ENCODE results near the gene GRID1.

The GRID1 gene

DNA sequence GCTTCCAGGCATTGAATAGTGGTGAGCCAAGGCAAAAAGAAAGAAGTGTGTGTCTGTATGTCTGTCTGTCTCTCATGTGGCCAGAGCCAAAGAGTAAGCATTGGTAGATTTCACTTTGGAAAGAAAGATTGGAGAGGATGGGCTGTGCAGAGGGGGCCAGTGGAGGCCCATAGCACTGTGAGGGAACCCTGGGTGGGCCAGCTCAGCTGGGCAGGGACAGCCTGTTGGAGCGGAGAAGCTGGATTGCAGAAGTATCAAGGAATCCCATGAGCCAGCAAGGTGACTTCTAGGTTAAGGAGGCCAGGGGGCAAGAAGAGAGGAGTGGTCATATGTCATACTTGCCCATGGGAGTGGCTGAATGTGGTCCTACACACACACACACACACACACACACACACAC lies 1.5 kb upstream of the GRID1 start:
- DNase-seq, result no peak

DNA sequence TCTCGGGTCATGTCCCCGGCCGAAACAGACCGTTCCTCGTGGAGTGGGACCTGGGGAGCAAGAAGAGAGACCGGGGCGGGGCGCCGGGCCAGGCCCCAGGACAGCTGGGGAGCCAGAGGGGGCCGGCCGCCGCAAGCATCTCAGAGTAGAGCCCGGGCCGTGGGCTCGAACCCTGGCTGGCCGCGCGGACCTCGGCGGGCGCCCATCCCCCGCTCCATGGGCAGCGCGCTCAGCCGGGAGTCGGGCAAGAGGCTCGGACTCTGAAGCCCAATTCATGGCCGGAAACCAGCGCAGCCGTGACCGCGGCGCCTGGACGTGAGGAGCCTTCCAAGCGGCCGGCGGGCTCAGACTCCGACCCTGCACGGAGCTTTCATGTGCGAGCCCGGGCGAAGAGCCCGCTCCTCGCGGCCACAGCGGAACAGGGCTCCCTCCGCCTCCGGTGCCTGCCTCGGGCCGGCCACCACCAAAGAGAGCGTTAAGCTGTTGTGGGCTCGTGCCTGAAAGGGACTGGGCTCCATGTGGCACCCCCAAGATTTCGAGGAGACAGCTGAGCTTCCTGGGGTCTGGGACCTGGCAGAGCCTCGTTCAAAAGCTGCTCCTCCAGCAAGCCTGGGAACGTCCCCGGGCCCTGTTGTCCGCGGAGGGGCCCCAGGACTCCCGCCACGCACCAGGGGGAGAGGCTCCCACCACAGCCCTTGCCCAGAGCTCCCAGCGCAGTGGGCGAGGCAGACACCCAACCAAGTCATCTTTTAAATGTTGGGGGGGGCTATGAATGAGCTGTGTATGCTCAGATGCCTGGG lies 757 bp upstream of the GRID1 start:
- peak; percentile 26 for DNase-seq

DNA sequence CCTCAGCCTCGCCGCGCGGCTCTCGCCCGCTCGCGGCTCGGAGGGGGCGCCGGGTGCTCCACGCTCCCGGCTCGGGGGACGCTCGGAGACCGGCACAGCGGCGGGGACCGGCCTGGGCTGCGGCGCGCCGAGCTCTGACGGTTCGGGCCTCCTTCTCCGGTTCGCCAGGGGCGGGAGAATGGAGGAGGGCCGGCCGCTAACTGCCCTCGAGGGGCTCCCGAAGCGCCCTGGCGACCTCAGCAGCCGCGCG lies 232 bp upstream of the GRID1 start:
- DNase-seq, result no peak

DNA sequence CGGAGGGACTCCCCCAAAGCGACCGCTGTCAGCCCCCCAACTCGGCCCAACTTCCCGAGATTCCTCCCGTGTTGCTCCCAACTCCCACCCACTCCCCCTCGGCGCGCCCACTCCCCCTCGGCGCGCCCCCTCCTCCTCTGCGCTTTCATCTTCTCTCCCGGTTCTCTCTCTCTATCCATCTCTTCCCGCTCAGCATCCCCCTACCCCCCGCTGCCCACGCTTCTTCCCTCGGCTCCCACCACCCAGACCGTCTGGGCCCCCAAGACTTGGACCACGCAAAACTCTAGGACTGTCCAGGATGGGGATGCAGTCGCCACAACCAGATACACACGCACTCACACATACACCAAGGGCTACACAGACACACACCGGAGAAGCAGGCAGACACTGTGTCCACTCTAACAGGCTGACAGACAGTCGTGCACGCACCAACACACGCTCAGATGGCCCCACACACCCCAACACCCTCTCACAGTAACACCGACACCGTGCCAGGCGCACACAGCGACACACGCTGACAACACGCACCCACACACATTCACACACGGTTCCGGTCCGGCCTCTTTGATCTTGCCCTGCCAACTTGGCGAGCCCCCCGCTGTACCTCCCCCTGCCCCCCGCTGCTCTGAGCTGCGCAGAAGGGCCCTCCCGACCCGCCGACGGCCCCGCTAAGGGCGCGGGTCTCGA lies 1.1 kb downstream of the GRID1 start:
- peak; percentile 51 for DNase-seq

DNA sequence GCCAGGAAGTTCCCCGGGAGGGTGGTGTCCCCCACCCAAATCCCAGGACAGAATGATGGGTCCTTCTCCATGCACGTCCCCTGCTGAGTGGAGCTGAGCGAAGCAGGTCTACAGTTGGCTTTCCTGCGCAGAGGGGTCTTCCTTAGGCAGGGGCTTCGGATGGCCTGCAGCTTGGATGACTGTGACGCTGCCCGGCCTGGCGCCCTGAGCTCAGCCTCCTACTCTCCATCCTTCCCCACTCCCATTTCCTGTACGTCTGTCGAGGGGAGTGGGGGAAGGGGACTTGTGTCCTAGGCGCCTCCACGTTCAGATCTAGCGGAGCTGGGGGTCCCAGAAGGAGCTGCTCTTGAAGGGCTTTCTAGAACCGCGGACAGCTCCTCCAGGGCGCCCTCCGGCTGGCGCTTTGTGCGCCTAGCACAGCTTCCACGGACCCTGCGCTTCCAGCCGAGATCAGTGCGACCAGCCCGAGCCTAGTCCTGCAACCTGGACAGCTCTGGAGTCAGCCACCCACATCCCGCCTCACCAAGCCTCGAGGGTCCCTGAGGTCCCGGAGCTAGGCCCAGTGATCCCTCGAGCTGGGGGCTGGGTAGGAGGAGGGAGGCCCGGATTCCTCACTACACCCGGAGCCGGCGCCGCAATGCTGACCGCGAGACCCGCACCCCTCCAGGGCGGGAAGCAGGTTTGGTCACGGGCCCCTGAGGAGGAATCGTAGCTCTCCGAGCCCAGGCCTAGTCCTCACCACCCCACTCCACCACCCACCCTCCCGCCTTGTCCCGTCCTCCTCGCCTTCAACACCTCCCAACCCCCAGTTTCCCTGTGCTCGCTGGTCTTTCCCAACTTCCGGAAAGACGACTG lies 1.9 kb downstream of the GRID1 start:
- peak; percentile 41 for DNase-seq

DNA sequence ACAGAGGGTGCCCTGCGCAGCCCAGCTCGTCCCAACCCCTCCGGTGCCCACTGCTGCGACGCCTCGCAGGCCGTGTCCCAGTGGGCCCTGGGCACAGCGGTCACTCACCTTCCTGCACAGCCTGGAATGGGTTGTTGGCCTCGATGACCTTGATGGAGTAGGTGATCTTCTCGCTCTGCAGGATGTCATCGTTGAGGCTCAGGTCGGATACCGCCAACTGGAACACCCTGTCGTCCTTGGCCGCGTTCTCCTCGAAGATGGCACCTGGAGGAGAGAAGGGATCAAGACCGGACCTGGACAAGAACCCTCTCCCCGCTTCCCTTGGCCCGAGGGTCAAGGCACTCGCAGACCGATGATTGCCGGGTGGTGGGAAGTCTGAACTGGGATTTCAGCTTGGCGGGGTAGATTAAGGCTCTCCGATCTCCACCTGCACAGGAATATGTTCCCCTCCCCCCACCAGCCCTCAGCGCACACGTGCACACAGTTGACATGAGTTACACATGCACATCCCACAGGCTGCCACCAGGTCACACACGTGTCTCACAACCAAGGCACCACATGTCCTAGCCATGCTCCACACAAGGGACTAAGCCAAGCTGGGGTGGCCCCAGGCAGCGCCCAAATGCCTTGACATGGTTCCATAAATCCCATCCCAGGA lies 2.6 kb downstream of the GRID1 start:
- peak; percentile 41 for DNase-seq

DNA sequence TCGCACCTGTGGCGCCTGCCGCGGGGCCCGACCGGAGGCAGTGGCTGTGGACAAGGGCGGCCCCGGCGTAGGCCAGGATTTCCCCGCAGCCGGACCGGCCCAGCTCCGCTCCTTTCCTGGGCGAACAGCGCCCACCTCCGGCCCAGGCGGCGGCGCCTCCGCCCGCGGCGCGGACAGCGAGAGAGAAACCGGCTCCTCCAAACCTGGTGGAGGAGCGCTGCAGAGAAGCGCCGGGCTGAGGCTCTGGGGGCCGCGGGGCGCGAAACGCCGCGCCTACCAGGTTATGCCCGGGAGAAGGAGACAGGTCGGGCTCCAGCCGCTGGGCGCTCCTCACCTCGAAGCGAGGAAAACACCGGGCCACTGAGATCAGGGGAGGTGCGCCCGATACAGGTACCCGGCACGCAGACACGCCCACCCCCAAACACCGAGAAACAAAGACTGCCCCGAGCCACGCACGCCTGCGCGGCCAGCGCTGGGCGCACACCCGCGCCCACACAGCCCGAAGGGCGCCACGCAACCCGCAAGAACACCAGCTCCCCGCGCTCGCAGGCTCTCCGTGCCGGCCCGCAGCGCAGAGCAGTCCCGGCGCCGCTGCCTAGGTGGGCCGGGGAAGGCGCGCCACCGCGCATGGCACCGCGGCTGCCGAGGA lies 3.3 kb downstream of the GRID1 start:
- peak; percentile 72 for DNase-seq

DNA sequence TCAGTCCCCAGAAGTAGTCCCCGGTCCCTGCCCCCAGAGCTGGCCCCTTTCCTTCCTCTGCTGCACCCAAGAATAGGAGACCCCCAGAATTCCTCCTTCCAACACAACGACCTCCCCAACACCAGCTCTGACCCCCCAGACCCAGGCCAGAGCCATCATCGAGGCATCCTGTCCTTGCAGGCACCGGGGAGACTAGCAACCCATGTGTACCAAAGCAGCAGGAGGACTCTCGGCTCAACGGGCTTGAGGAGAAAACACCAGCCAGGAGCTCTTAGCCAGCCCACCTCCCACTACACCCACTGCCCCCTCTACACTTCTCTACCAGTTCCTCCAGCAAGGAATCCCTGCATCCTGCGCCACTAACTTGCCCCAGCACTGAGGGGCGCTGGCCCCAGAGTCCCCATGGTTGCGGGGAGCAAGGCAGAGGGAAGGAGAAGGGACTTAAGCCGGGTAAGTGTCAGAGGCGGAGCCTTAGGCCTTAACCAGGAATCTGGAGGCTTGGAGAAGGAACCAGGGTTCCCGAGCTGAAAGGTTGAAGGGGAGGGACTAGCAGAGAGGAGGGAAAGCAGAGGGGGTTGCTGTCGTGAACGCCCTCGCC lies 3.9 kb downstream of the GRID1 start:
- no peak for DNase-seq

DNA sequence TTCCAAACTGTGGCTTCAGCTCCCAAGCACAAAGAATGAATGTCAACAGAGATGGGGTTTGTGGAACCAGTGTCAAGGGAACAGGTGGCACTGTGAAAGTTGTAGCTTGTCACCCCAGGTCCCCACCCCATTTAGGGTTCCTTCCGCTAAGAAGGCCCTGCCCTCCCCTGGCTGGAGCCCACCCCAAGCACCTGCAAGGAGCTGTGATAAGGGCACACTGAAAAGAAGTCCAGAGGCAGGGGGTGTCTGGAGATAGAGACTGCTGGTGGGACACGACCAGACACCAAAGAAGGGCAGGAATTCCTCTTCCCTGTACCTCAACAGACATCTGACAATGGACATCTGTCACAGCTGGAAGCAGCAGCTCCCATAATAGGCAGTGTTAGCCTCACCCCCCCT lies 4.5 kb downstream of the GRID1 start:
- DNase-seq, result no peak

DNA sequence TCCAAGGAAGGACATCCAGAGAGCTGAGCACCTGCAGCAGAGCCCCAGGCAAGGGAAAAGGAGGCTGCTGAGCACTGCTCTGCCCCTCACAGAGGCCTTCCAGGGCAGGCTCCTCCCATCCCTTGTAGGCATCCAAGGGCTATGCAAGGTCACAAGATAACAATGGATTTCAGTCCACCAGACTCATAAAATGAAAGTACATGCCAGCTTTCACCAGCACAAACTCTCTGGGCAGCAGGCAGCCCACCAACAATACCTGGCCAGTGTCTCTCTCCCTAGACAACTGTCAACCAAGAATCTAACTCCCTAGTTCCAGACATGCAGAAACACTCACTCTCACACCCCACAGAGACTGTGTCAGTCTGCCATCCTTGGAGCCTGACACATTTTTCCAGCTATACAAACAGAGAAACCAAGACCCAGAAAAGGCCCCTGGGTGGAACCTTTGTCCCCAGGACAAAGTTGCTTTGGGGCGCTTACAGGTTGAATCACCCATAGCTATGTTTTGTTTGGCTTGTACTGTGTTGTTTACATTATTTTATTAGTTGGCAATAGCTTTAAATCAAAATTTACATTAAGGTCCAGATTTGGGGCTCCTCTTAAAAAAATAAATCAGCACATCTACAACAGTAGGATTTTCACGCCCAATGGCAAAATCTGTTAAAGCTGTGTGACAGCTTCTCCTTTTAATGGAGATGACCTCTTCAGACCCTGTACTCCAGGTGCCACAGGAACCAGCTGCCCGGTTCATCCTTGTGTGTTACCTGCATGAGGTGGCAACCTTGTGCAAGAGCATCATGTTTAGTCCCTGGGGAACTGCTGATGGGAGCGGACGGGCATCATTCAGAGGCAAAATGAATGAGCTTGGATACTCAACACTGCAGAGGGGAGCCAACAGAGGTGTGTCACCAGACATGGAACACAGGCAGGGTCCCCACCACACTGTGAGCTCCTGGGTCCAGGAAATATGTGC lies 5.2 kb downstream of the GRID1 start:
- DNase-seq, result no peak

DNA sequence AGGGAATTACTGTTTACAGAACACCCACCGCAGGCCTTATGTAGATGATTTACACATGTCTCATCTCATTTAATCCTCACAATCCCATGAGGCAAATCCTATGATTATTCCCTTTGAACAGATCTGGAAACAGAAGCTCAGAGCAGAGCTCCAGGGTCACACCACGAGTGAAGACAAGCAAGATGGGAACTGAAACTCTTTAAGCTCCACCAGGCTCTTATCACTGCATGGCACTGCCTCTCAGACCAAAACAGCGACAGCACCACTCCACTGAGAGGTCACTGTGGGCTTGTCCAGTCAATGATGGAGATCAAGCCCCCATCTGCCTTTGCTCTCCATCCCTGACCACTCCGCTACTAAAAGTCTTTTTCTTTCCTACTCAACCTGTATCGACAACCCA lies 5.9 kb downstream of the GRID1 start:
- no peak for DNase-seq

DNA sequence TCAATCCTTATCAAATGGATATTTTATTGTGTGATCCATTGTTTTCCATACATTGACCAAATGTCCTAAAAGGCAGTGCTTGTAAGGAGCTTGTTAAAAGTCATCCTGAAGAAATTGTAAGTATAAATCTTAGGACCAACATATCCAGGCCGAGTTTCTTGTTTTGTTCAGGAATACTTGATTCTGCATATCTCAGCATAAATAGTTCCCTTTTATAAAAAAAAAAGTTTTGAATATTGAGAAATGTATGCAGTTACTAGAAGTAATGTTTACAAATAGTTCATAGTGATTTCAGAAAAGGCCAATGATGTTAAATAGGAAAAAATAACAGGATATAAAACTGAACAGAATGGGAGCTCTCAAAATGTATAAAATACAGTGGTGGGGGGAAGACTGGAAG lies 6.6 kb downstream of the GRID1 start:
- DNase-seq, result no peak

DNA sequence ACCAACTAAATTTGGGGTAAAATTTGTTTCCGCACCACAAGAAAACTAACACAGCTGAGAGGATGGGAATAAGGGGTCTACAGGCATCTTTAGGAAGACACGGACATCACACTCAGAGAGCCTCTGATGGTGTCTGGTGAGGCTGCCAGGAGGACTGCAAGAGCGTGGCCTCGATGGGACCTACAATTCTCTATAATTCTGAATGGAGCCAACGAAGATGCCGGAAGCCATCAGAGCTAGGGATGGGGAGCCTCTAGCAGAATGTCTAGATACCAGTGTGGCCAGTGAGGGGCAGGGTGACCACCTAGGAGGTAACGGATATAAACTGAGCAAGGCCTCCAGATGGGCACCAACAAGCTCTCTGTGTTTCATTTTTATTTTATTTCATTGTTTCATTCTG lies 7.5 kb downstream of the GRID1 start:
- DNase-seq, result no peak

DNA sequence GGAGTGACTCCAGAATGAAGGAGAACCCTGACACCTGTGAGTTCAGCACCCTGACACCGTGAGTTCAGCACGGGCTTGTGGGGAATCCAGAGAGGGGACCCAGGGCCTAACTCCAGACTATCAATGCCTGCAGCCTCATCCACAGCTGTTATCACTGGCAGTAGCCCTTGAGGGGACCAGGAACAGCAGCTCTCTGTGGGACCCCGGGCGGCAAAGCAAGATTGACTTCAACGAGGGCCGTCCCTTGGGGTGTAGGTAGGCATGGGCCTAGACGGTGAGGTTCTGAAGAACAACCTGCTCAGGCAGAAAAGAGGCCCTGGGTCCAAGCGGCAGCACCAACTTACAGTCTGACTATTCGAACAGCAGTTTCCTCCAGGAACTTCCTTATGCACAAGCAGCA lies 8.9 kb downstream of the GRID1 start:
- DNase-seq, result no peak

DNA sequence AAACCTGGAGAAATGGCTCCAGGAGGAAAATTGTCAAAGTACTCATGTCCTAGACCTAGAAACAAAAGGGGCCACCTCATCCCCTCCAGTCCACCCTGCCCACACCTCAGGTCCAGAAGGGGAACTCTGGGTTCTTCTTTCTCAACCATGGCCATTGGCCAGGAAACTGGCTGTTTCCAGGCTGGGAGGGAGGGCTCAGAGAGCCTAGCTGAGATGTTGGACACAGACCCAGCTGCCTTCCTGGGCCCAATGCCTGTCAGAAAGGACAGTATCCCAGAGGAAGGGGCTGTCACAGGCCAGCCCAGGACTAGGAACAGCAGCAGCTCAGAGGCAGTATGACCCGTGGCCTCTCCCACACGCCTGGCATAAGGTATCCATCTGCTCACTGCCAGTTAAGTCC lies 9.6 kb downstream of the GRID1 start:
- DNase-seq, result no peak

DNA sequence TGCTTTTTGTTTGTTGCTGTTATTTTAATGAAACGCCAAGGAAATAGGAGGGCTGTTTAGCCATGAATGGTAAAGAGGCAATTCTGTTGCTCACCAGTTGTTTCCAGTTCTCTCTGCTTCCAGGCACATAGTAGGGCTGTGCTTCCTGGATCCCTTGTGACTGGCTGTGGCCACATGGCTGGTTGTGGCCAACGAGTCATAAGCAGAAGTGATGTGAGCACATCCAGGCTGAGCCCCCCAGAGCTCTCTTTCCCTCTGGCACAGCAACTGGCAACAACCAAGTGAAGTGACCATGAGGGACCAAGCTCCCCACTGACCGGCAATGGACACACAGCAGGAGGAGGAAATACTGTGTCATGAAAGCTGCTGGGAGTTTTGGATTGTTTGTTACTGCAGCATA lies 10.3 kb downstream of the GRID1 start:
- DNase-seq, result no peak

DNA sequence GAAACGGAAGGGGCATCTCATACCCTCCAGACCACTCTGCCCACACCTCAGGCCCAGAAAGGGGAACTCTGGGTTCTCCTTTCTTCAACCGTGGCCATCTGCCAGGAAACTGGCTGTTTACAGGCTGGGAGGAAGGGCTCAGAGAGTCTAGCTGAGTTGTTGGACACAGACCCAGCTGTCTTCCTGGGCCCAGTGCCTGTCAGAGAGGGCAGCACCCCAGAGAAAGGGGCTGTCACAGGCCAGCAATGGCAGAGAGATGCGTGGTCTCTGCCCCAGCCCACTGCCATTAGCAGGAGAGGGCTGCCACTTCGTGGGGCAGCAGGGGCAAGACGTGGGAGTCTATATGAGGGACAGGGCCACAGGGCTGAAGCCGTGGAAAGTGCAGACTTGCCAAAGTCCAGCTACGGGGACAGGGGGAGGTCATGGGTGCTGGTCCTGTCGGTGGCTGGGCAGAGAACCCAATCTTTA lies 11.0 kb downstream of the GRID1 start:
- DNase-seq, result no peak

DNA sequence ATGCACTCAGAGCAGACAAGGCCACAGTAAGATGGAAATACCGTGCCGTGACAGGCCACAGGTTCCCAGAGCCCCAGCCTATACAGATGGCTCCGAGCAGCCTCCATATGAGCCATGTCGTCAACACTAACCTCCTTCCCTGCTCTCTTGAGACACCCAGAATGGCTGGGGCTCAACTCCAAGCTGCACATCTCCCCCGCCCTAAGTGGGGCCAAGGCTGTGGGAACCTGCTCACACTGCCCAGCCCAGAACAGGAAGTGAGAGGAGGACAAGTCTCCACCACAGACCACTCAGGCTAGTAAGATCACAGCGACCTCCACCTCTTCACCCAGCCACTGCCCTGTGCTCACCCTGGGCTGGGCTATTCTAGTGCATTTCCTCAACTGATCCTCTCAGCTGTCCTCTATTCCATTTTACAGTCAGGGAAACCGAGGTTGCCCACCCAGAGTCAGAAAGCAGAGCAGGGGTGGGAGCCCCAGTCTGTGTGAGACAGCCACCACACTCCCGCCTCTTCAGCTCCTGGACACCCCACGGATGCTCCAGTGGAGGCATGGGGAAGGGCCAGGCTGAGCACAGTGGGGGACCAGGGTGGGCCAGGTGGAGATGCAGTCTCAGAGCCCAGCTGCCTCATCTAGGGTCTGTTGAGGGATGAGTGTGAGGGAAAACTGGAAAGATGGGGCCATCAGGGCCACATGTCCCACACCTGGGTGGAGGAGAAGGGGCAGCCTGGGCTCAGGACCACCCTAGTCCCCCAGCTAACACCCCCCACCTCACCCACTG lies 11.6 kb downstream of the GRID1 start:
- DNase-seq, result no peak

DNA sequence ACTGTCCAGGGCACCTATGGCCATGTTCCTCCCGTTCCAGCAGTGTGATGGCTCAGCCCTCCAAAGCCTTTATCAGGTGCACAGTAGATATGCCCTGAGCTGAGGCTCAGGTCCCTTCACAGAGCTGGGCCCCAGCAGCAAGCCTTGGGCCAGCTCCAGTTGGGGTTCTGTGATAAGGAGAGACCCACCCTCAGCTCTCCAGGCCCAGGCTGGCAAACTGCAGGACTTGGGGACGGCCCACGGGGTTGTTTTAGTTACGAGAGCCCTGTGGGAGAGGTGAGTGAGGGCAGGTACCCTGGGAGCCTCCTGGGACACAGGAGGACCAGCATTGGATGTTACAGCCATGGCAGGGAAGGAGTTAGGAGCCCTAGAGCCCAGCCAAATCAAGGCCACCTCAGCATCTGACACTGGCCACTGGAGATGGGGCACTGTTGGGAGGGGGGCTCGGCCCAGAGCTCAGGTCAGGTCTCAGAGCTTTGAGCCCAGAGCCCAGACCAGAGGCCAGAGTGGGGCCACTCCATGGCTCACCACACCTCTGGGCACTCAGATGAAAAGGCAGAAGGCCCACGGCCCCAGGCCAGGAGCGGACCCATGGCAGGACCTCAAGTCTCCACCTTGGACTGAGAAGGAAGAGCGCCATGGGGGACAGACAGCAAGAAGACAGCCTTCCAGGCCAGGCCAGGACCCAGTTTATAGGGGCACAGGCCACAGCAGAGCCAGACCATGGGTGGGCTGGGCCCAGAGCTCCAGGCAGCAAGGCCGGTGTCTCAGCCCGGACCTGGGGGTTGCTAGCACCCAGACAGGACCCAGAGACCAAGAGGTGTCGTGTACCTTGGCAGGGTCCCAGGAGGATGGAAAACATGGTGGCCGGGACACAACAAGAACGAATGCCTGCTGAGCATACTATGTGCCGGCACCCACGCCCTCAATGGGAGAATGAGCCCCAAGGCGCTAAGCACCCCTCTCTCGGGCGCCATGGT lies 12.8 kb downstream of the GRID1 start:
- DNase-seq, result no peak

All from DMS53 (cell line).